GM20000 (cell line): Measurements from ENCODE around the gene TIMM21.

ENCODE experiments used
- DNase-seq: peaks from one replicate; pipeline ENCODE4 v3.0.0; 2012; ENCODE audit warnings: low spot score
- CTCF ChIP-seq: IDR thresholded peaks from 2 replicates; pipeline ENCODE4 v1.5.1; 2012; ENCODE audit warnings: mild to moderate bottlenecking, control low read depth; ENCODE audit errors: extremely low read depth, missing control alignments

The TIMM21 gene

GRCh38 chr18:74137920-74138538 lies 10.3 kb upstream of the TIMM21 start:
- TF ChIP-seq CTCF = no peak
- no peak for DNase-seq

DNA sequence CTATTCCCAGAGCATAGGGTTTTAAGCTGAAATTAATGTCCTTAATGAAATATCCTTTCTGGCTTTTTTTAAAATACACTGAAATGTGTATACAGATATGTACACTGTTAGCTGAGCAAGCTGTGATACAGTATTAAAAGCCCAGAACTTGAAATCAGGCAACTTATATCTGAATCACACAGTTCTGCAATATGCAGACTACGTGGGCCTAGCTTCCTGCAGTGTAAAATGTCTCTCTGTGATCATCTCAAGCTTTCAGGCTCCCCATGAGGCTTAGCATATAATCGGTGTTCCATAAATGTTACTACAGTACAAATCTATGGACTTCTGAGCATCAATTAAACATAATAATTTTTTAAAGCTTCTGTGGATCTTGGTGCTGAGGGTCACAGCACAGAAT lies 8.9 kb upstream of the TIMM21 start:
- DNase-seq = no peak
- no peak for TF ChIP-seq CTCF

DNA sequence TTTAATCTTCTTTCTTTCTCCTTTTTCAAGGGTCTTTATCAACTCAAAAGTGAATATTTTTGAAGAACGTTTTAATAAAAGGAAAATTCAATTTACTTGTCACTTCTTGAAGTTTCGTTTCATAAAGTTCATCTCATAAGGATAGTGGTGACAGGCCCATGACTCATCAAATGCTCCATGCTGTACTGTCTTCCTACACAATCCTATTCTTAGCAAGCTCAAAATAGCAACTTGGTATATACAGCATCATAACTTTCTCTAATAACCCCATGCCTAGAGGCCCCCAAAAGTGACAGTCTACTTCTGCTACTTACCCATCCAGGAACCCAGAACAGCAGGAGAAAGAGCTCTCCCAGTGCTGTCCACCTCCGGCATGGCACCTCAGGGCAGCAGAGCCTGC lies 8.4 kb upstream of the TIMM21 start:
- no peak for DNase-seq
- no peak for TF ChIP-seq CTCF

GRCh38 chr18:74140582-74140981 lies 7.7 kb upstream of the TIMM21 start:
- DNase-seq = no peak
- no peak for TF ChIP-seq CTCF

DNA sequence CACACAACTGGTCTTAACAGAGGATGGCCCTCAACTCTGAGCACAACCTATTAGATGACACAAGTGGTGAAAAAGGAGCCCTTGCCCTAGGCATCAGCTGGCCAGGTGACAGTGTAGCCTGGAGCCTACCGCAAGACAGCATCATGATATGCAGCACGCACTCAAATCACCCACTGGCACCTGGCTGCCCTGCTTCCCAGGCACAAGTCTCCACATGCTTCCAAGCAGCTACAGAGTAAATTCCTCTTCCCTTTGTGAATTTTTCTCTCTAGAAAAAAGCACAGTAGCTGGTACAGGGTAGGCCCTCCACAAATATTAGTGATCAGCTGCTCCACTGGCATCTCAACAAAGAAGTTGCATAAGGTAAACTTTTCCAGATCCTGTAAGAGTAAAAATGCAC lies 6.7 kb upstream of the TIMM21 start:
- TF ChIP-seq CTCF = no peak
- DNase-seq = no peak

GRCh38 chr18:74142252-74142651 lies 6.1 kb upstream of the TIMM21 start:
- DNase-seq = no peak
- TF ChIP-seq CTCF = no peak

DNA sequence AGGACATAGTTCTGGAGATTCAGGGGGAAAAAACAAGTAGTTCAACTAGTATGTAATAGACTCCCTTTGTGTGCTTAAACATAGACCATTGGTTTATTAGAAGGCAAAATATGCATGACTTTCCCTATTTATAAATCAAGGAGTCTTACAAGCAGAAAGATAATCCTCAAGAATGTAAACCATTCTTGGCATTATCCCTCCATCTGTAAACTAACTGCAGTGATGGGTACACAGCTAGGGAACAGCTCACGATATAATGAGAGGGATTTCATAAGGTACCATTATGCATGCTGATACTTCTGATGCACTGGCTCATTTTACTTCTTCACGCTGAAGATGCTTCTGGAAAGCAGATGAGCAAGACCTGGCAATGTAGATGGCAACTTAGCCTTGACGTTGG lies 1.6 kb upstream of the TIMM21 start:
- TF ChIP-seq CTCF = no peak
- DNase-seq = no peak

DNA sequence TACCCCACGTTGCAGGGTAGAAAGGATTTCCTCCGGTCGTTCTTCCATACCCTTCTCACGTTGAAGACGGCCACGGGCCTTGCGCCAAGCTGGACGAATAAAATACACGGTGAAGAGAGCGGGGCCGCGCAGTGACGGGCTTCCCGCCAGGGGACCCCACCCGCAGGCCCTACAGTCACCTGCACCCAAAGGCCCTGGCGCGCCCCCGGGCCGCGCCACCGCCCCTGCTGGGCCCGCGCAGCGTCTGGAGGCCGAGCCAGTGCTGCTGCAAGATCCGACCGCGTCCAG lies 888 bp upstream of the TIMM21 start:
- no peak for DNase-seq

More for the DNA sequence above, 888 bp upstream of the TIMM21 start:
- no peak for TF ChIP-seq CTCF
